HCT116 (cell line): ENCODE measurements around the gene TNN. TPM values are rescaled to one million over a fixed set of nuclear protein-coding genes. Genes with fewer than 3 reads are reported as not detected.
A peak's percentile ranks its signal among the peaks of the same experiment; 100 is the strongest.

Experiments
- ATAC-seq: fragments of 200-7000 bp; cut with Tn5 transposase; 2 replicates; pipeline ENCODE4 v1.9.1; 2020; ENCODE audit warnings: mild to moderate bottlenecking, moderate library complexity
- BruUV-seq: library from RNA; stranded (reverse); fragments of 400-500 nt; replicated peaks from 2 replicates; lab custom pipeline; 2021; lab: Mats Ljungman, UMichigan
- CTCF ChIA-PET: fragments of 300-600 bp; sonication (Branson Sonifier 250); formaldehyde crosslinking; loops from one replicate; lab custom pipeline; 2021; ENCODE audit warnings: antibody characterized with exemption; lab: Charles Lee
- POLR2A ChIA-PET: fragments of 300-600, 350-600 bp; sonication (Branson Sonifier 250); formaldehyde crosslinking; loops from one replicate; lab custom pipeline; 2021; ENCODE audit warnings: antibody characterized with exemption; lab: Charles Lee
- RAD21 ChIA-PET, 2 experiments: fragments of 300-600 bp; sonication (Branson Sonifier 250); formaldehyde crosslinking; loops; one replicate each; lab custom pipeline; 2023; ENCODE audit warnings: low total read pairs in 2 of 2; ENCODE audit not compliant: uncharacterized antibody in 2 of 2, unreplicated experiment in 2 of 2, low non-redundant PET in 1 of 2; lab: Charles Lee
- DNase-seq: peaks from one replicate; pipeline ENCODE4 v3.0.0-alpha.2; 2010; ENCODE audit warnings: low read depth, low spot score
- H2AFZ ChIP-seq: fragments of 200-600 bp; shearing (Covaris generic), sonication (generic); 2 replicates; pipeline ENCODE4 v1.6.1; 2017; ENCODE audit warnings: low read depth, mixed run types, mixed read lengths, antibody characterized with exemption, low read length; ENCODE audit not compliant: poor library complexity, severe bottlenecking
- H3K27ac ChIP-seq: 2 replicates; pipeline ENCODE4 v1.5.1; 2012; ENCODE audit warnings: low read depth, low read length
- H3K27me3 ChIP-seq: fragments of 200-600 bp; sonication (generic); 2 replicates; pipeline ENCODE4 v1.6.1; 2016; ENCODE audit warnings: mixed run types, low read length, mixed read lengths; ENCODE audit not compliant: insufficient read depth
- H3K36me3 ChIP-seq, 2 experiments: fragments of 200-500 bp in 1 of 2; fragments of 200-600 bp in 1 of 2; sonication (Bioruptor generic) in 1 of 2; sonication (generic) in 1 of 2; 2 replicates each; pipeline versions ENCODE4 v1.5.1 to v1.6.1; 2014 to 2016; ENCODE audit warnings: low read length in 2 of 2, inconsistent platforms in 1 of 2, mixed read lengths in 1 of 2, mixed run types in 1 of 2; ENCODE audit not compliant: insufficient read depth in 2 of 2, control insufficient read depth in 1 of 2
- H3K4me1 ChIP-seq, 2 experiments: fragments of 200-600 bp in 1 of 2; sonication (generic) in 1 of 2; 2 replicates each; pipeline versions ENCODE4 v1.5.1 to v1.6.1; 2012 to 2017; ENCODE audit warnings: low read length in 2 of 2, inconsistent platforms in 1 of 2, mild to moderate bottlenecking in 1 of 2, mixed read lengths in 1 of 2, mixed run types in 1 of 2, moderate library complexity in 1 of 2; ENCODE audit not compliant: insufficient read depth in 2 of 2, control insufficient read depth in 1 of 2
- H3K4me2 ChIP-seq: fragments of 200-600 bp; sonication (generic); 2 replicates; pipeline ENCODE4 v1.6.1; 2017; ENCODE audit warnings: mixed run types, low read length, mixed read lengths
- H3K4me3 ChIP-seq, 2 experiments: fragments of 200-600 bp in 1 of 2; sonication (generic) in 1 of 2; replicated peaks in 1 of 2; 2 replicates each; pipeline ENCODE4 v1.5.1; 2011 to 2016; ENCODE audit warnings: low read length in 2 of 2, control low read depth in 1 of 2, low read depth in 1 of 2, mild to moderate bottlenecking in 1 of 2, mixed read lengths in 1 of 2, mixed run types in 1 of 2
- H3K79me2 ChIP-seq: fragments of 200-600 bp; sonication (generic); 2 replicates; pipeline ENCODE4 v1.6.1; 2017; ENCODE audit warnings: mild to moderate bottlenecking, mixed run types, low read length, moderate library complexity, mixed read lengths; ENCODE audit not compliant: insufficient read depth
- H3K9ac ChIP-seq: fragments of 200-600 bp; sonication (generic); 2 replicates; pipeline ENCODE4 v1.6.1; 2016; ENCODE audit warnings: low read length, mixed read lengths
- H3K9me2 ChIP-seq: fragments of 200-600 bp; sonication (generic), shearing (Covaris generic); 2 replicates; pipeline ENCODE4 v1.6.1; 2017; ENCODE audit warnings: mixed run types, mild to moderate bottlenecking, moderate library complexity; ENCODE audit not compliant: insufficient read depth
- H3K9me3 ChIP-seq, 2 experiments: fragments of 200-500 bp in 1 of 2; fragments of 200-600 bp in 1 of 2; sonication (Bioruptor generic) in 1 of 2; sonication (generic) in 1 of 2; 2 replicates each; pipeline ENCODE4 v1.6.1; 2014 to 2017; ENCODE audit warnings: low read length in 2 of 2, mixed read lengths in 2 of 2, inconsistent platforms in 1 of 2, low read depth in 1 of 2, mild to moderate bottlenecking in 1 of 2, mixed run types in 1 of 2, moderate library complexity in 1 of 2; ENCODE audit not compliant: control insufficient read depth in 1 of 2, insufficient read depth in 1 of 2
- H4K20me1 ChIP-seq: fragments of 200-600 bp; sonication (generic), shearing (Covaris generic); 2 replicates; pipeline ENCODE4 v1.6.1; 2017; ENCODE audit warnings: mixed run types, mild to moderate bottlenecking, moderate library complexity; ENCODE audit not compliant: insufficient read depth
- CBX3 ChIP-seq: IDR thresholded peaks from 2 replicates; pipeline ENCODE4 v1.6.1; 2012; ENCODE audit warnings: low read depth
- SRF ChIP-seq: IDR thresholded peaks from 2 replicates; pipeline ENCODE4 v1.6.1; 2012; ENCODE audit warnings: low read depth
- ZFX ChIP-seq: fragments of 450-650 bp; IDR thresholded peaks from 2 replicates; pipeline ENCODE4 v1.6.1; 2017
- intact Hi-C: fragments of 100-400 bp; cut with micrococcal nuclease; formaldehyde crosslinking; loops from 2 replicates; pipeline ENCODE4 v1.10.0; 2022
- total RNA-seq: library from RNA; stranded (reverse); gene quantifications from one replicate; pipeline ENCODE4 v1.2.1, GENCODE V29; 2021; ENCODE audit not compliant: unreplicated experiment
- TF ChIP-seq, protein P1 (sequence below), 3 experiments: fragments of 200-600 bp in 1 of 3; sonication (generic) in 1 of 3; IDR thresholded peaks in 2 of 3; conservative IDR thresholded peaks in 1 of 3; 2 replicates each; pipeline ENCODE4 v1.5.1; 2012 to 2017; ENCODE audit warnings: low read depth in 2 of 3, low read length in 2 of 3, antibody characterized with exemption in 1 of 3, borderline replicate concordance in 1 of 3, control low read depth in 1 of 3, mild to moderate bottlenecking in 1 of 3, mixed read lengths in 1 of 3, mixed run types in 1 of 3, moderate library complexity in 1 of 3; ENCODE audit not compliant: insufficient read depth in 1 of 3
- TF ChIP-seq, protein P2 (sequence below): IDR thresholded peaks from 2 replicates; pipeline ENCODE4 v1.6.1; 2011; ENCODE audit warnings: mild to moderate bottlenecking, low read length, moderate library complexity; ENCODE audit not compliant: insufficient replicate concordance; ENCODE audit errors: extremely low read depth
- TF ChIP-seq, protein P3 (sequence below): IDR thresholded peaks from 2 replicates; pipeline ENCODE4 v1.6.1; 2012; ENCODE audit warnings: low read depth
- TF ChIP-seq, protein P4 (sequence below): IDR thresholded peaks from 2 replicates; pipeline ENCODE4 v1.6.1; 2012

The TNN gene
- total RNA-seq, 1 experiment from 2014 or later: not detected

DNA sequence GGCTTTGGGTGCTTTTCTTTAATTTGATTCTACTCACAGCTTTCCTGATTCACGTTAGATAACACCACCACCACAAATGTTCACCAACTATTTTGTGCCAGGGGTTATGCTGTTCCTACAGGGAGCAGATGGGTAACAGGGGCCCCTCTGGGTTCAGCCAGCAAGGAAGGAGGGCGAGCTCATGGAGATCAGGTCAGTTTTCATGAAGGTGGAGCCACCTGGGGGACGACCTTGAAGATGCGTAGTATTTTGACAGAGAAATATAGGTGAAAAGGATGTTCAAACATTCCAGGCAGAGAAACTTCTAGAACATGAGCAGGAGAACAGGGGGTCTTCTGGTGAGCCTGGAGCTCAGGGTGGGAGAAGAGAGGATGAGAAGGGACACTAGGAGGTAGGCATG lies 96.1 kb downstream of the TNN start:
- H3K79me2 ChIP-seq: no peaks in the 10 kb centered on the region
- no peak for ATAC-seq
- TF ChIP-seq, protein P1, sequence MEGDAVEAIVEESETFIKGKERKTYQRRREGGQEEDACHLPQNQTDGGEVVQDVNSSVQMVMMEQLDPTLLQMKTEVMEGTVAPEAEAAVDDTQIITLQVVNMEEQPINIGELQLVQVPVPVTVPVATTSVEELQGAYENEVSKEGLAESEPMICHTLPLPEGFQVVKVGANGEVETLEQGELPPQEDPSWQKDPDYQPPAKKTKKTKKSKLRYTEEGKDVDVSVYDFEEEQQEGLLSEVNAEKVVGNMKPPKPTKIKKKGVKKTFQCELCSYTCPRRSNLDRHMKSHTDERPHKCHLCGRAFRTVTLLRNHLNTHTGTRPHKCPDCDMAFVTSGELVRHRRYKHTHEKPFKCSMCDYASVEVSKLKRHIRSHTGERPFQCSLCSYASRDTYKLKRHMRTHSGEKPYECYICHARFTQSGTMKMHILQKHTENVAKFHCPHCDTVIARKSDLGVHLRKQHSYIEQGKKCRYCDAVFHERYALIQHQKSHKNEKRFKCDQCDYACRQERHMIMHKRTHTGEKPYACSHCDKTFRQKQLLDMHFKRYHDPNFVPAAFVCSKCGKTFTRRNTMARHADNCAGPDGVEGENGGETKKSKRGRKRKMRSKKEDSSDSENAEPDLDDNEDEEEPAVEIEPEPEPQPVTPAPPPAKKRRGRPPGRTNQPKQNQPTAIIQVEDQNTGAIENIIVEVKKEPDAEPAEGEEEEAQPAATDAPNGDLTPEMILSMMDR (IDR thresholded peaks at IDR 0.05 in 2 of 3, conservative IDR thresholded peaks at IDR 0.05 in 1 of 3; ENCODE audit: borderline replicate concordance in 1 of 3, insufficient read depth in 1 of 3, low read depth in 2 of 3, low read length in 2 of 3): peak in 1 of 3 experiments; percentile 16; a peak in 2 of 6 replicates
- TF ChIP-seq, protein P2, sequence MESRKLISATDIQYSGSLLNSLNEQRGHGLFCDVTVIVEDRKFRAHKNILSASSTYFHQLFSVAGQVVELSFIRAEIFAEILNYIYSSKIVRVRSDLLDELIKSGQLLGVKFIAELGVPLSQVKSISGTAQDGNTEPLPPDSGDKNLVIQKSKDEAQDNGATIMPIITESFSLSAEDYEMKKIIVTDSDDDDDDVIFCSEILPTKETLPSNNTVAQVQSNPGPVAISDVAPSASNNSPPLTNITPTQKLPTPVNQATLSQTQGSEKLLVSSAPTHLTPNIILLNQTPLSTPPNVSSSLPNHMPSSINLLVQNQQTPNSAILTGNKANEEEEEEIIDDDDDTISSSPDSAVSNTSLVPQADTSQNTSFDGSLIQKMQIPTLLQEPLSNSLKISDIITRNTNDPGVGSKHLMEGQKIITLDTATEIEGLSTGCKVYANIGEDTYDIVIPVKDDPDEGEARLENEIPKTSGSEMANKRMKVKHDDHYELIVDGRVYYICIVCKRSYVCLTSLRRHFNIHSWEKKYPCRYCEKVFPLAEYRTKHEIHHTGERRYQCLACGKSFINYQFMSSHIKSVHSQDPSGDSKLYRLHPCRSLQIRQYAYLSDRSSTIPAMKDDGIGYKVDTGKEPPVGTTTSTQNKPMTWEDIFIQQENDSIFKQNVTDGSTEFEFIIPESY: no peak
- no peak overlapping the region for H3K27ac ChIP-seq
- H4K20me1 ChIP-seq: no peaks in the 10 kb centered on the region
- POLR2A ChIA-PET: no interaction called here
- CTCF ChIA-PET: interaction anchor here (1.0 to 1.4 kb wide), 4 partner anchors 9 to 134 kb away, joined by 3 to 7 read pairs (median 4); no protein-coding TSS in a partner anchor
- intact Hi-C loops: no loop called here
- H3K4me1 ChIP-seq: peaks cover 10 to 19% of the 10 kb centered on the region in 2 experiments
- no peak for DNase-seq
- RAD21 ChIA-PET: no interaction called here
- H3K4me2 ChIP-seq: no peak overlapping the region
- H3K4me3 ChIP-seq: no peak overlapping the region
- BruUV-seq: no TSS peak
- no peaks in the 10 kb centered on the region for H3K9me3 ChIP-seq
- H3K36me3 ChIP-seq: peaks cover 16 to 32% of the 10 kb centered on the region in 2 experiments; a peak in 3 of 4 replicates
- H2AFZ ChIP-seq: no peak overlapping the region
- no peaks in the 10 kb centered on the region for H3K9me2 ChIP-seq
- no peaks in the 10 kb centered on the region for H3K27me3 ChIP-seq
- no peak overlapping the region for H3K9ac ChIP-seq

DNA sequence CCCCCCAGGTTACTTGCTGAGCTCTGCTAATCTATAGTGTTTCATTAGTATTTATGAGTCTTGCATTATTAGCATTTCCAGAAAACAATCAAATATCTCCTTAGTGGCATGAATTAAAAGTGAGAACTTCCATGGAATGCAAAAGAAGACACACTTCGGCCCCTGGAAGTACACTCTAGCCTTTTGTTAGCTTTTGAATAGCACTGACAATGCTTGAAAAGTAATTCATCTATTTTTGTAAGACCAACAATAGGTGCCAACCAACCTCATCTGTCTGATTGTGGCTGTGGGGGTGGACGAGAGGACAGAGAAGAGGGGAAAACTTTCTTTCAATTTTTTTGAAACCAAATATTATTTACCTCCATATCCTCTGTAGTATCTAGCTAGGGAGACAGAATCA lies 97.1 kb downstream of the TNN start:
- DNase-seq (no peak), ATAC-seq (no peak)
- no peaks in the 10 kb centered on the region for H3K27me3 ChIP-seq
- no peak overlapping the region for H2AFZ ChIP-seq
- H3K4me2 ChIP-seq: no peak overlapping the region
- RAD21 ChIA-PET: no interaction called here
- no peaks in the 10 kb centered on the region for H3K9me2 ChIP-seq
- intact Hi-C loops: no loop called here
- no peak overlapping the region for H3K27ac ChIP-seq
- H3K36me3 ChIP-seq: peaks cover 13 to 28% of the 10 kb centered on the region in 2 experiments; a peak in 3 of 4 replicates
- H3K79me2 ChIP-seq: no peaks in the 10 kb centered on the region
- H3K4me1 ChIP-seq: peaks cover 17 to 27% of the 10 kb centered on the region in 2 experiments
- CTCF ChIA-PET: interaction anchor here (1.4 kb wide), 1 partner anchor 10 kb away, joined by 7 read pairs; no protein-coding TSS in a partner anchor
- POLR2A ChIA-PET: no interaction called here
- no peaks in the 10 kb centered on the region for H3K9me3 ChIP-seq
- H4K20me1 ChIP-seq: no peaks in the 10 kb centered on the region
- no peak overlapping the region for H3K9ac ChIP-seq
- no TSS peak for BruUV-seq
- no peak overlapping the region for H3K4me3 ChIP-seq
- TF ChIP-seq CBX3 (no peak), SRF (no peak), ZFX (no peak)
- TF ChIP-seq, protein P1 (IDR thresholded peaks at IDR 0.05 in 2 of 3, conservative IDR thresholded peaks at IDR 0.05 in 1 of 3; ENCODE audit: borderline replicate concordance in 1 of 3, insufficient read depth in 1 of 3, low read depth in 2 of 3, low read length in 2 of 3): no peak
- TF ChIP-seq, protein P3, sequence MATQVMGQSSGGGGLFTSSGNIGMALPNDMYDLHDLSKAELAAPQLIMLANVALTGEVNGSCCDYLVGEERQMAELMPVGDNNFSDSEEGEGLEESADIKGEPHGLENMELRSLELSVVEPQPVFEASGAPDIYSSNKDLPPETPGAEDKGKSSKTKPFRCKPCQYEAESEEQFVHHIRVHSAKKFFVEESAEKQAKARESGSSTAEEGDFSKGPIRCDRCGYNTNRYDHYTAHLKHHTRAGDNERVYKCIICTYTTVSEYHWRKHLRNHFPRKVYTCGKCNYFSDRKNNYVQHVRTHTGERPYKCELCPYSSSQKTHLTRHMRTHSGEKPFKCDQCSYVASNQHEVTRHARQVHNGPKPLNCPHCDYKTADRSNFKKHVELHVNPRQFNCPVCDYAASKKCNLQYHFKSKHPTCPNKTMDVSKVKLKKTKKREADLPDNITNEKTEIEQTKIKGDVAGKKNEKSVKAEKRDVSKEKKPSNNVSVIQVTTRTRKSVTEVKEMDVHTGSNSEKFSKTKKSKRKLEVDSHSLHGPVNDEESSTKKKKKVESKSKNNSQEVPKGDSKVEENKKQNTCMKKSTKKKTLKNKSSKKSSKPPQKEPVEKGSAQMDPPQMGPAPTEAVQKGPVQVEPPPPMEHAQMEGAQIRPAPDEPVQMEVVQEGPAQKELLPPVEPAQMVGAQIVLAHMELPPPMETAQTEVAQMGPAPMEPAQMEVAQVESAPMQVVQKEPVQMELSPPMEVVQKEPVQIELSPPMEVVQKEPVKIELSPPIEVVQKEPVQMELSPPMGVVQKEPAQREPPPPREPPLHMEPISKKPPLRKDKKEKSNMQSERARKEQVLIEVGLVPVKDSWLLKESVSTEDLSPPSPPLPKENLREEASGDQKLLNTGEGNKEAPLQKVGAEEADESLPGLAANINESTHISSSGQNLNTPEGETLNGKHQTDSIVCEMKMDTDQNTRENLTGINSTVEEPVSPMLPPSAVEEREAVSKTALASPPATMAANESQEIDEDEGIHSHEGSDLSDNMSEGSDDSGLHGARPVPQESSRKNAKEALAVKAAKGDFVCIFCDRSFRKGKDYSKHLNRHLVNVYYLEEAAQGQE: no peak
- TF ChIP-seq, protein P4, sequence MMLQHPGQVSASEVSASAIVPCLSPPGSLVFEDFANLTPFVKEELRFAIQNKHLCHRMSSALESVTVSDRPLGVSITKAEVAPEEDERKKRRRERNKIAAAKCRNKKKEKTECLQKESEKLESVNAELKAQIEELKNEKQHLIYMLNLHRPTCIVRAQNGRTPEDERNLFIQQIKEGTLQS: no peak
